ENCODE data around the gene SKA2.

DNA sequence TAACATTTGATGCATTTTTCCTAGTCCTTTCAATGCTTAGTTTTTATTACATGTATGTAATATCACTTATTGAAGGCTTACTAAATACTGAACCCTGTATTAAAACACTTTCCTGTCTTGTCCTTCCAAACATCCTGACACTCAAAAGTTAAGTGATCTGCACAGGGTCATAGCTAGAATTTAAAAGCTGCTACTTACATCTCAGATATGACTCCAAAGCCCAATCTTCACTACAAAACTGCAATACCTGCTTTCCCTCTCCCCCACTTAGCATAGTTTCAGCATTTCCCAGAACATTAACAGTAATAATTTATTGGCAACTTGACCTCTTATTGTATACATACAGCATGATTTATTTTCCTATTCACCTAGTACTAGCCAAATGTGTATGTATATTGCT is 44.0 kb downstream of the SKA2 start:
- TF ChIP-seq, protein P1, sequence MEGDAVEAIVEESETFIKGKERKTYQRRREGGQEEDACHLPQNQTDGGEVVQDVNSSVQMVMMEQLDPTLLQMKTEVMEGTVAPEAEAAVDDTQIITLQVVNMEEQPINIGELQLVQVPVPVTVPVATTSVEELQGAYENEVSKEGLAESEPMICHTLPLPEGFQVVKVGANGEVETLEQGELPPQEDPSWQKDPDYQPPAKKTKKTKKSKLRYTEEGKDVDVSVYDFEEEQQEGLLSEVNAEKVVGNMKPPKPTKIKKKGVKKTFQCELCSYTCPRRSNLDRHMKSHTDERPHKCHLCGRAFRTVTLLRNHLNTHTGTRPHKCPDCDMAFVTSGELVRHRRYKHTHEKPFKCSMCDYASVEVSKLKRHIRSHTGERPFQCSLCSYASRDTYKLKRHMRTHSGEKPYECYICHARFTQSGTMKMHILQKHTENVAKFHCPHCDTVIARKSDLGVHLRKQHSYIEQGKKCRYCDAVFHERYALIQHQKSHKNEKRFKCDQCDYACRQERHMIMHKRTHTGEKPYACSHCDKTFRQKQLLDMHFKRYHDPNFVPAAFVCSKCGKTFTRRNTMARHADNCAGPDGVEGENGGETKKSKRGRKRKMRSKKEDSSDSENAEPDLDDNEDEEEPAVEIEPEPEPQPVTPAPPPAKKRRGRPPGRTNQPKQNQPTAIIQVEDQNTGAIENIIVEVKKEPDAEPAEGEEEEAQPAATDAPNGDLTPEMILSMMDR (IDR thresholded peaks at IDR 0.05) = no peak
- no peak for TF ChIP-seq POLR2A (IDR thresholded peaks at IDR 0.05)
- TF ChIP-seq POLR2AphosphoS5 (IDR thresholded peaks at IDR 0.05) = no peak
